GM18519 (cell line): Measurements from ENCODE around the gene CDH7.

Experiments
- ATAC-seq: cut with Tn5 transposase; IDR thresholded peaks from one replicate; pipeline ENCODE4 v1.9.1; 2021; ENCODE audit warnings: mild to moderate bottlenecking, moderate library complexity; ENCODE audit not compliant: unreplicated experiment, low FRiP score

Gene CDH7

GRCh38 chr18:65897292-65897691, 146.5 kb downstream of the CDH7 start:
- ATAC-seq = no peak

DNA sequence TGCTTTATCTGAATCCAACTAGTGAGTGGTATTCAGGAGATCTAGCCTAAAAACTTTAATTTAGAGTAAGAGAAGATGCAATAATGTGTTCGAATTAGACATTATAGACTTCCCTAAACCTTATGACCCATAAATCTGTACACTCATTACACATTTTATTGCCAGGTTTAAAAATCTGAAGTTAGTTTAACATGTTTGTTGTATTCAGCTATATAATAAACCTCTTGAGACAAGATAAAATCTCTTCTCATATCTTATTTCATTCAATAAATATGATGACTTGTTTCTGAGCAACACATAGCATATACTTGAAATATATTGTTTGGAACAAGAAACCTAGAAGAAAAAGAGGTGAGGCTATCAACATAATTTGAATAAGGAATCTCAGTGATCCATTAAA, 150.7 kb downstream of the CDH7 start:
- no peak for ATAC-seq

DNA sequence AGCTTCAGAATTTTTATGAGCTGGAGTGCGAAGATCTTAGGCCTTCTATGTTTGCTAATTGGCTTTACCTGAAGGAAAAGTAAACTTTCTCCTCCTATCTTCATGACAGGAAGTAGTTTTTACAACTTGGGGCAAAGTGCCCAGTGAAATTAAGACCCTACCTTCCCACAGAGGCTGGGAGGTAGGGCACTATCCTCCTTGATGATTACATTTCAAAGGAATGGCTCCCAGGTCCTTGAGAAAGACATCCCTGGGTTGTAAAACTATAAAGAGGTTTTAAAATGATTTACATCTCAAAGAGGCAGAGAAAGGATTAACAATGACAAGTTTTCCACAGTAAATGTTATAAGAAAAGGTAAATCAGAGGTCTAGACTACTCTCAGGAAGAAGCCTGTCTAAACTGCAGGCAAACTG, 155.8 kb downstream of the CDH7 start:
- ATAC-seq = no peak

GRCh38 chr18:65907281-65907680, 156.5 kb downstream of the CDH7 start:
- no peak for ATAC-seq

GRCh38 chr18:65919018-65919417, 168.2 kb downstream of the CDH7 start:
- no peak for ATAC-seq

GRCh38 chr18:65919663-65920062, 168.9 kb downstream of the CDH7 start:
- ATAC-seq = no peak

DNA sequence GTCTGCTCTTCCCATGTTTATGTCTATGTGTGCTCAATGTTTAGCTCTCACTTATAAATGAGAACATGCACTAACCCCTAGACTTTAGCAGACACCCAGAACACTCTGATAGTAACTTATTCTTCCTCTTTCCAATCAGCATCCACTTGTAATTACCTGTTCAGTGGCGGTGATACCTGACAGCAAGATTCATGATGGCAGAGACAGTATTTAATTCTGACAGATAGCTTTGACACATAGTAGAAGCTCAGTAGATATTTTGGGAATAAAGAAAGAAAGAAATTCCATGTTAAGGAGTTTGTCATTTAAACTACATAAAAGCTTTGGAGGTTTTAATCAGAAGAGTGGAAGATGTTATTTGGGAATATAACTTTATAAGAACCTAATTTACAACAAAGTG, 171.3 kb downstream of the CDH7 start:
- ATAC-seq = no peak

DNA sequence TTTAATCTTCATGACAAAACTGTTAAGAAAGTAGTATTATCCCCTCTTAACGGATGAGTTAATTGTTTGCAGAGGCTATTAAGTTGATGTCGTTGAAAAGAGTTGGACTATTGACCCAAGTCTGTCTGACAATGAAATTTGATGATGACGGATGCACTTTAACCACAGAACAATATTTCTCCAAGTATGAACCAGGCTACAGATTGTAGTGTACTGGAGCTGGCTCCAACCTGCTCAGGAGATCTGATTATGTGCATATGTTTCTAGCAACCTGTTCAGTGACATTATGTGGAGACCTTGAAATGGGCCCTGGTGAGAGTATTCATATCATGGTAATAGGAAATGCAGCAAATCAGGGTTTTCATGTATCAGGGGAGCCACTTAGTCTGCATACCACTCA, 174.1 kb downstream of the CDH7 start:
- ATAC-seq = no peak

DNA sequence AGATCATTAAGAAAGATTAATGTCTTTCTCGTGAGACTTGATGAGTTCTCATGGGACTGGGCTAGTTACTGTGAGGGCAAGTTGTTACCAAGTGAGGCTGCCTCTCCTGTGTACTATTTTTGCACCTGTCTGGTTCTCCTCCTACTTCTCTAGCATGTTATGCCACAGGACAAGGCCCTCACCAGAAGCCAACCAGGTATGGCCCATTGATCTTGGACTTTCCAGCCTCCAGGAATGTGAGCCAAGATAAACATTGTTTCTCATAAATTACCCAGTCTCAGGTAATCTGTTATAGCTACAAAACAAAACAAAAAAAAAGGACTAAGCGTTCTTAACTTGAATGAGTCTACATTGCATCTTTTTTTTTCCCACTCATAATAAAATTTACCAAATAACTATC, 184.1 kb downstream of the CDH7 start:
- no peak for ATAC-seq

DNA sequence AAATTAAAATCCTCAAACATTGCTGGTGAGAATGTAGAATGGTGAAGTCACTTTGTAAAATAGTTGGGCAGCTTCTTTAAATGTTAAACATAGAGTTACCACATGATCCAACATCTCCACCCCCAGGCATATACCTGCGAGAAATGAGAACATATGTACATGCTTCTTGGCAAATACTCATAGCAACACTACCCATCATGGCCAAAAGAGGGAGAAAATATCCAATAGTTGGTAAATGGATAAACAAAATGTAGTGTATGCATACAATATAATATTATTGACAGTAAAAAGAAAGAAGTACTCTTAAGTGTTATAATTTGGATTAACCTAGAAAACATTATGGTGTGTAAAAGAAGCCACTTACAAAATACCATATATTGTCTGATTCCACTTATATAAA, 185.9 kb downstream of the CDH7 start:
- no peak for ATAC-seq

- ATAC-seq = no peak
These were observed 186.4 kb downstream of the CDH7 start for GRCh38 chr18:65937180-65937579.

GRCh38 chr18:65938592-65939372, 188.0 kb downstream of the CDH7 start:
- peak; percentile 96 for ATAC-seq
